ENCODE results near the gene DNAL1.
A peak's percentile ranks its signal among the peaks of the same experiment; 100 is the strongest.

The DNAL1 gene

DNA sequence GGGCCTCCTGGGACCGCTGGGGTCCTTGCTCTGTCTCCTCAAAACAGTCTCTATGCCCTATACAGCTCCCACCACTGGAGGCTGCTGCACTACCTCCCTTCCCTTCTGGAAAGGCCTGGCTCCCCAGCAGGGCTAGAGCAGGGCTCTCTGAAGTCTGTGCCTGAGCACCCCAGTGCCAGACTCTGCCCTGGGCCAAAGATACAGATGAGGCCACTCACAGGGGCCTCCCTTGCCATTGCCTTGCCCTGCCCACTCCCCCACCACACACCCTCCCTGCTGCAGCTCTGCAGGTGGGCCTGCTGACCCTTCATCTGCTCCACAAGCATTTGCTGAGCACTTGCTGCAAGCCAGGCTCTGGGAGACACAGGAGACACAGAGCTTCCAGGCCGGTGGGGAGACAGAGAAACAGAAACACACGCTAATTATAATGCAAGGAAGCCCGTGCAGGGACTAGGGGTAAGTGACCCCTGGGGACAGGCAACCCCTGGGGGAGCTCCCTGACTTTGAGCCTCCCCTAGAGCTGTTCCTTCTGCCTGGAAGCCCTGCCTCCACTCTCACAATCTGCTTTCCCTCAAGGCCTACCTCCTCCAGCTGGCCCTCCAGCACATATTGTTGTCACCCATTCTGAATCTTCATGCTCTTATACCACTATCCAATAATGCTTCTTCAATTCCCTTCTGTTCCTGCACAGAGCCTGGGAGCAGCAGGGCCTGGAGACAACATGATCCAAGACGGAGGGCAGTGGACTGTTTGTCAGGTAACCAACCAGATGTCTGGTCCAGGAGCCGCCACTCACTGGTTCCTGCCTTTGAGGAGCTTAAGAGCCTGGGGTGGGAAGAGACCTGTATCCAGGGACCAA is 102.0 kb downstream of the DNAL1 start:
- TF ChIP-seq, protein P1, sequence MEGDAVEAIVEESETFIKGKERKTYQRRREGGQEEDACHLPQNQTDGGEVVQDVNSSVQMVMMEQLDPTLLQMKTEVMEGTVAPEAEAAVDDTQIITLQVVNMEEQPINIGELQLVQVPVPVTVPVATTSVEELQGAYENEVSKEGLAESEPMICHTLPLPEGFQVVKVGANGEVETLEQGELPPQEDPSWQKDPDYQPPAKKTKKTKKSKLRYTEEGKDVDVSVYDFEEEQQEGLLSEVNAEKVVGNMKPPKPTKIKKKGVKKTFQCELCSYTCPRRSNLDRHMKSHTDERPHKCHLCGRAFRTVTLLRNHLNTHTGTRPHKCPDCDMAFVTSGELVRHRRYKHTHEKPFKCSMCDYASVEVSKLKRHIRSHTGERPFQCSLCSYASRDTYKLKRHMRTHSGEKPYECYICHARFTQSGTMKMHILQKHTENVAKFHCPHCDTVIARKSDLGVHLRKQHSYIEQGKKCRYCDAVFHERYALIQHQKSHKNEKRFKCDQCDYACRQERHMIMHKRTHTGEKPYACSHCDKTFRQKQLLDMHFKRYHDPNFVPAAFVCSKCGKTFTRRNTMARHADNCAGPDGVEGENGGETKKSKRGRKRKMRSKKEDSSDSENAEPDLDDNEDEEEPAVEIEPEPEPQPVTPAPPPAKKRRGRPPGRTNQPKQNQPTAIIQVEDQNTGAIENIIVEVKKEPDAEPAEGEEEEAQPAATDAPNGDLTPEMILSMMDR (IDR thresholded peaks at IDR 0.05; ENCODE audit: control insufficient read depth, extremely low read depth, insufficient read depth), result no peak
- no peak for DNase-seq (ENCODE audit: low read depth)
- no peak overlapping the region for H3K4me3 ChIP-seq (ENCODE audit: low read depth, low read length)

DNA sequence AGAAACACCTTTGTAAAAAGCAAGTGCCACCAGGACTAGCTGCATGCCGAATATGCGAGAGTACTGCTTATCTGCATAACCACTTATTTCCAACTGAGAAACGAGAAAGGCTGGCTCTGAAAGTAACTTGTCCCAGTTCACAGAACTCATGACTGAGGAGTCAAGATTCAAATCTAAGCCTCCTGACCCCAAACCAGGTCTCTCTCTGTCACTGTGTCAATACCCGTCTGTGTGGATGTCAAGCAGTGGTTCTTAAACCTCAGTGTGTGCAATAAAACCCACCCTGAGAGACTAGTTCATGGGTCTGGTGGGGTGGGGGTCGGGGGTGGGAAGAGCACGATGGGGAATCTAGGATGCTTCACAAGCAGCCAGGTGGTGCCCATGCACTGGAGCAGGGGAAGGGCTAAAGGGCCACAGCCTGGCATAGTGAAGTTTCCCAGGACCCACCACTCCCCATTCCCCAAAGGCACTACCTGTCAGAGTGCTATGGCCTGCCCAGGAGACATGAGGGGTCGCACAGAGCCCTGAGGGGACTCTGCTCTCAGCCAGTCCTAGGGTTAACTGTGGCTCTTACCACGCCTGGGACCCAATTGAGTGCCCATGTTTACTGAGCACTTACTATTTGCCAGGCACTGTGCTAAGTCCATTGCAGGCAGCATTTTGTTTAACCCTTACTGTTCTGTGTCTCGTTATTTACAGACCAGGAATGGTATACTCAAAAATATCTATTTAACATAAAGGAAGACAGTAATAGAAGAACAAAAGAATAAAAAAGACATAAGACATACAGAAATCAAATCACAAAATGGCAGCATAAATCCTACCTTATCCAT is 102.8 kb downstream of the DNAL1 start:
- no peak for DNase-seq (ENCODE audit: low read depth)
- no peak overlapping the region for H3K4me3 ChIP-seq (ENCODE audit: low read depth, low read length)
- TF ChIP-seq, protein P1 (IDR thresholded peaks at IDR 0.05; ENCODE audit: control insufficient read depth, extremely low read depth, insufficient read depth), result no peak

DNA sequence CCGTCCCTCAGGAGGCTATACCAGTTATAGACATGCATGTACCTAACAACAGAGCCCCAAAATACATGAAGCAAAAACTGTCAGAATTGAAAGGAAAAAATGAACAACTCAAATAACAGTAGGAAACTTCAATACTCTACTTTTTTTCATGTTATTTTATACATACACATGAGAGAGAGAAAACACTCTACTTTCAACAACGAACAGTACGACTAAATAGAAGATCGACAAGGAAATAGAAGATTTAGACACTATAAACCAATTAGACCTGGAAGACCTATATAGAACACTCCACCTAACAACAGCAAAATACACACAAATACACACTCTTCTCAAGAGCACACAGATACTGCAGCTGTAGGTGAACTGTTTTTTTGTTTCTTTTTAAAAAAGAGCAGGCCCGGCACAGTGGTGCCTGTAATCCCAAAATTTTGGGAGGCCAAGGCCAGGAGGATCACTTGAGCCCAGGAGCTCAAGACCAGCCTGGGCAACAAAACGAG is 104.1 kb downstream of the DNAL1 start:
- TF ChIP-seq, protein P1 (IDR thresholded peaks at IDR 0.05; ENCODE audit: control insufficient read depth, extremely low read depth, insufficient read depth), result no peak
- no peak overlapping the region for H3K4me3 ChIP-seq (ENCODE audit: low read depth, low read length)
- DNase-seq (ENCODE audit: low read depth), result no peak

DNA sequence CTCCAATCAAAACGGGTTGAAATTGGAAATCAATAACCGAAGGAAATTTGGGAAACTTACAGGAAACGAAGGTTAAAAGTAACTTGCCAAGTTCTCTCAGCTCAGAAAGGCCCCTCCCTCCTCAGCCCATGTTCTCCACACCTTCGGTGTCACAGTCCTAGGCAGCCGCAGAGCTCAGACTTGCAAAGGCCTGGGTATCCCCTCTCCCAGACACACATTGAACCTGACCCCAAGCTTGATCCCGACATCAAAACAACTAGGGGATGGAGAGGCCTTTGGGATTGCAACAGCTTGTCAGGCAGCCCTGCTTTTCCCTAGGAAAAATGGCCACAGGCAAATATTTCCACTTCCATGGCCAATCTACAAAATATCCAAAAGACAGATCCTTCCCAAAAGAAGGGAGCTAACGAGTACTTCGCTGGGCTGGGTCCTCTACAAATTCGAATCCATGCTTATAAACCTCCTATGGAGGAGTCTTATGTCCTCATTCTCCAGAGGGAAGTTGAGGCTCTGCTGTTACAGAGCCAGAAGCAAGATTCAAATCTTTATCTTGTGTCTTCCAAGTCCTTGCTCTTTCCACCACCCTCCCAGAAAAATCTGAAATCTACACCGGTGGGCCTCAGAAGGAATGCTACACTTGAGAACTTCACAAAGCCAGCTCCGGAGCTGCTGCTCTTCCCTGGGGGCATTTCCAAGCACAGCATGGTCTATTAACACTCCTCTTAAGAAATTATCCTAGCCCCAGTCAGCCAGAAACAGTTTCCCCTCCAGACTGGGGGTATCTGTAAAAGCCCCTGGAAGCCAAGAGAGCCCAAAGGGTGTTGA is 105.1 kb downstream of the DNAL1 start:
- TF ChIP-seq, protein P1 (IDR thresholded peaks at IDR 0.05; ENCODE audit: control insufficient read depth, extremely low read depth, insufficient read depth), result no peak
- no peak for DNase-seq (ENCODE audit: low read depth)
- no peak overlapping the region for H3K4me3 ChIP-seq (ENCODE audit: low read depth, low read length)

DNA sequence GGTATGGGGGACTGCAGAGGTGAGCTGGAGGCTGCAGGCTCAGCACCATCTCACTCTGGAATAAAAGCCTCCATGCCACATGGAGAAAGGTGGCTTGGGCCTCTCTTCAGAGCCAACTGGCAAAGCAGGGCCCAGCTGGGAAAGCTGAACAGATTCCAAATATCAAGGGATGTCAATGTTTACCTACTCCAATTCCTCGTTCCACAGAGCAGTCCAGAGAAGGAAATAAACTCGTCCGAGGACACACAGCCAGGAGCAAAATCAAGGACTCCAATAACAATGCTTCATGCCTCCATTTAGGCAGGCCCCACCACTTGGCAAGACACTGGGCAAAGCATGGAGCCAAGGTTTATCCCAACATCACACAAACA is 105.7 kb downstream of the DNAL1 start:
- peak; percentile 90 for DNase-seq (ENCODE audit: low read depth)

More for the DNA sequence above, 105.7 kb downstream of the DNAL1 start:
- TF ChIP-seq, protein P1 (IDR thresholded peaks at IDR 0.05; ENCODE audit: control insufficient read depth, extremely low read depth, insufficient read depth), result no peak
- no peak overlapping the region for H3K4me3 ChIP-seq (ENCODE audit: low read depth, low read length)

Data from LNCaP clone FGC (cell line).